NCI-H82 (cell line): ENCODE measurements around the gene EPB41L4A.
A peak's percentile ranks its signal among the peaks of the same experiment; 100 is the strongest.
"Not testable (repeated sequence)": the region's sequence is repeated elsewhere in the genome, so short reads cannot be mapped to it uniquely, and the experiment has no call there.

ENCODE experiments used
- DNase-seq: peaks from one replicate; lab custom pipeline; 2025; lab: John Stamatoyannopoulos, UW

Gene EPB41L4A

GRCh38 chr5:112253478-112254250, 165.4 kb downstream of the EPB41L4A start:
- DNase-seq: no peak

DNA sequence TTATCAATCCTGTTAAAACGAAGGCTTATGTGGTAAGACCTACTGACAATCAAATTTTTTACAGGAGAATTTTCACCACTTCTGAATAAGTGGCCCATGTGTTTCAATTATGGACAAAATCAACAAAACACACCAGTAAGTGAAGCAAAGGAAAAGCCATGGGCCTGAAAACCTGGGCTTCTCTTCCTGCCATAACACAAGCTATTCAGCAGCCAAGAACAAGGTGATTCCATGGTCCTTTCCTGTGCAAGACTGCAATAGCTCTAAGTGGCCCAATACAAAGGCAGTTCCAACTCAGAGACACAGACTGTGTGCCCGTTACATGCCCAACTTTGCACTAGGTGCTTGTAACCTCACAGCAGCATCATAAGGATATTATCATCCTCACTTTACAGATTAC, 168.5 kb downstream of the EPB41L4A start:
- DNase-seq: no peak

DNA sequence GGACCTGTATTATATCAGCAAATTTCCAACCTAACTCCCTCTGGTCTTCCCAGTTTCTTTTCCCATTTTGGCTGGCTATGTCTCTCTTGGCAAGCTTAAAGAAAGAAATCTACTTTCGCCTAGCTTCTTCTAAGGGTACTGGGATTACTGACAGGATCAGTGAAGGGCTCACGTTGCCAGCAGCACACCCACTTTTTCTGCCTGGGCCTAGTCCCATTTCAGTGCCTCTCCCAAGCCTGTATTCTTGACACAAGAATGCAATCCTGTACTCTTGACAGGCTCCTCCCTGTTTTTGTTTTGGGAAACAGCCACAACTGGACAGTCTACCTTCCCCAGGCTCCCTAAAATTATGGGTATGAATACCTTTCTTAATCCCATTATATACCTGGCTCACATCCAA, 170.5 kb downstream of the EPB41L4A start:
- peak; percentile 9 for DNase-seq

GRCh38 chr5:112247960-112248359, 171.1 kb downstream of the EPB41L4A start:
- DNase-seq: no peak

DNA sequence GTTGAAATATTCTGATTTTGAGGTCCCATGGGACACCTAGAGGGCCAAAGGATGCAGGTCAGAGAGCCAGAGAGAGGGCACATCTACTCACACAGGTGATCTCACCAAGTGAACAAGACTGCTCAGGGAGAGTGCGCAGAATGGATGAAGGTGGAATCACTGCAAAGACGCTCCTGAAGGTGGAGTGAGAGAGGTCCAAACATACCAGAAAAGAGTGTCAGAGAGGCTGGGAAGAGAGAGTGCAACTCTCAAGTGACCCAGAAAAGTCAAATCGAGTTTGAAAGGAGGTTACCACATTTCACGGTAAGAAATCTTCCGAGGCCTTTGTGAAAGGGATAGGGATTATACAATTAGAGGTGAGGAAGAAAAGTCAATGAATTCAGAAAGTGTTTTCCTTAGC, 173.4 kb downstream of the EPB41L4A start:
- no peak for DNase-seq

GRCh38 chr5:112239996-112240395, 179.1 kb downstream of the EPB41L4A start:
- no peak for DNase-seq

DNA sequence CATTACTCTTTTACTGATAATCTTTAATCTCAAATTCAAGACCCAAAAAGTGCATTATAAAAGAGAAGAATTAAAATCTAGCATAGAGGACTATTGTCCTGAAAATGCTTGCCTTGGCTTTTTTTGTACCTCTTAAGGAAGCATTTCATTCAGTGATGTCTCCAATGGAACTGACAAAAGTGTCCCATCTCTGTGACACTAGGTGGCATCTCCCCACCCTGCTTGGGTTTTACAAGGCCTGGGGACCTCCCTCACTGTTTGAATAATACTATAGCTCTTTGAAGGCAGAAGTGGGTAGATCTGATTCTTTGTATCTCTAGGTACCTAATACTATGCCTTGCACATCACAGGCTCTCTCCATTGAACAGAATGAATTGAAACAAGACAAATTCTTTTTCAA, 180.6 kb downstream of the EPB41L4A start:
- DNase-seq: peak; percentile 37

DNA sequence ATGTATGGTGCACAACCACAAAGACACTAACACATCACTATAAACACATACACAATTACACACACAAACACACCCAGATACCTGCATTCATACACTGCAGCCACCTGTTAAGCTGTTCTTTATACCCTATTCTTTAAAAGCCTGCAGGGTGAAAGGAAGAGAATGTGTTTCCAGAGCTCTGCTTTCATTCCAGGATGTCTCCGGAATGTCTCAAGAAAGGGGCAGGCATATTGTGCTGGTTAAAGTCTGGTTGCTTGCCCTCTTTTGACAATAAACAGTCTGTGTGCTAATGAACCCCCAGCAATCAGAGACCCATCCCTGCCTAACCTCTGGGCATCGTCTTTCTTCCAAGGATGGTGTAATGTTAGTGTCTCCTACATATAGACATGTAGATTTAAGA, 181.6 kb downstream of the EPB41L4A start:
- DNase-seq: no peak

GRCh38 chr5:112234000-112234399, 185.1 kb downstream of the EPB41L4A start:
- no peak for DNase-seq

GRCh38 chr5:112232667-112233066, 186.4 kb downstream of the EPB41L4A start:
- DNase-seq: no peak

DNA sequence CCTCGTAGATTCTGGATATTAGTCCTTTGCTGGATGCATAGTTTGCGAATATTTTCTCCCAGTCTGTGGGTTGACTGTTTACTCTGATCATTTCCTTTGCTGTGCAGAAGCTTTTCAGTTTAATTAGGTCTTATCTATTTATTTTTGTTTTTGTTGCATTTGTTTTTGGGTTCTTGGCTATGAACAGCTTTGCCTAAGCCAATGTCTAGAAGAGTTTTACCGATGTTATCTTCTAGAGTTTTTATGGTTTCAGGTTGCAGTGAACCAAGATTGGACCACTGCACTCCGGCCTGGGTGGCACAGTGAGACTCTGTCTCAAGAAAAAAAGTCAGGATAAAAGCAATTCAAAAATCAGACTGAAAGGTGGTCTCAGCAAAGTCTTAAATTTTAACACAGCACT, 188.5 kb downstream of the EPB41L4A start:
- DNase-seq: no peak

DNA sequence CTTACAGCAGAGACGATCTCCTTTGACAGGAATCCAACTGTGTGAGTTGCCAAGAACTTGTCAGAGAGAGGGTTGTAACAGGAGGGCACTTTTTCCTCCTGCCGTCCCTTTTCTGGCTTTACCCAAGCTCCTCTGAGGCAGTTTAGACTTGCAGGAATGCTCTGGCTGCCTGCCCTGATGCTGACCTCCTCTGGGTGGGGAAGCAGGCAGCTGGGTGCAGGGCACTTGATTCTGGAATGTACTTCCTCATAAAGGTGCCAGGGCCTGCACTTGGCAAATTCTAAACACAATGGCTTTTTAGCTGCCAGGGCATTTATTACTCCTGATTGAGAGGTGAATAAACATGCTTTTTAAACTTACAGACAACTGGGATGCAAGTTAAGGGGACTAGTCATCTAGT, 190.4 kb downstream of the EPB41L4A start:
- DNase-seq: no peak

- no peak for DNase-seq
Measured at GRCh38 chr5:112227911-112228631, 191.0 kb downstream of the EPB41L4A start.

- no peak for DNase-seq
Measured at GRCh38 chr5:112226215-112226614, 192.9 kb downstream of the EPB41L4A start.

DNA sequence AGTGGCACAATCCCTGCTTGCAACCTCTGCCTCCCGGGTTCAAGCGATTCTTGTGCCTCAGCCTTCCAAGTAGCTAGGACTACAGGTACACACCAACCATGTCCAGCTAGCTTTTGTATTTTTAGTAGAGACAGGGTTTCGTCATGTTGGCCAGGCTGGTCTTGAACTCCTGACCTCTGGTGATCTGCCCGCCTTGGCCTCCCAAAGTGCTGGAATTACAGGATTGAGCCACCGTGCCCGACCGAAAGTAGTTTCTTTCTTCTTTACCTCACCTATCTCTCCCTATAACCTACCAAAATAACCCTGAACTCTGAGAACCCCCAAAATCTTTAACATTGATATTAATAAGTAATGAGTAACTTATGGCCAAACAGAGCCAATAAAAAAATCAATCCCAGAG, 196.1 kb downstream of the EPB41L4A start:
- DNase-seq: not testable (repeated sequence)

- DNase-seq: no peak
Measured at GRCh38 chr5:112221128-112221527, 197.9 kb downstream of the EPB41L4A start.

DNA sequence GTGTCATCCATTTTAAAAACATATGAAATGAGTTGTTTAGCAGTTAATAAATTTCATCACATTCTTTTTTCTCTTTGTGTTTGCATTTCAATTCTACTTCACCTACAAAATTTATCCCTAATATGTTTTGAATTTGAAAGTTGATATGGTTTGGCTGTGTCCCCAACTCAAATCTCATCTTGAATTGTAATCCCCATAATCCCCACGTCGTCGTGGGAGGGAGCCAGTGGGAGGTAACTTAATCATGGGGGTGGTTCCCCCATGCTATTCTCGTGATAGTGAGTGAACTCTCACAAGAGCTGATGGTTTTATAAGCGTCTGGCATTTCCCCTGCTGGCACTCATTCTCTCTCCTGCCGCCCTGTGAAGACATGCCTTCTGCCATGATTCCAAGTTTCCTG, 200.1 kb downstream of the EPB41L4A start:
- peak; percentile 45 for DNase-seq

- DNase-seq: no peak
Measured at GRCh38 chr5:112217843-112218579, 201.1 kb downstream of the EPB41L4A start.

DNA sequence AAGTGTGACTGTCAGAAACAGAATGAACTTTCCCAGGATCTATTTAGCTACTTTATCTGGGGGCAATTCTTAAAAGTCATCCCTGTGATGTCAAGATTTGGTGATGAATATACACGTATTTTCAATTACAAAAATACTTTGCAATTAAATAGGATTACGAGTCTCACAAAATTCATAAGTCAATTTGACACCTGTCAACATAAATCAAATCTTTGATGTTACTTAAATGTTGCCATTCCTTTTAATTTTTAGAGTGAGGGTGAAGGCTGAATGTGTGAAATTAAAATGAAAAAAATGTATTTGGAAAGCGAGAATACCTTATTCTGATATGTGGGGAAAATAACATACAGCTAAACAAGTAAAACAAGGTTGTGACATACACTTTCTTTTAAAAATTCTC, 202.9 kb downstream of the EPB41L4A start:
- DNase-seq: no peak

DNA sequence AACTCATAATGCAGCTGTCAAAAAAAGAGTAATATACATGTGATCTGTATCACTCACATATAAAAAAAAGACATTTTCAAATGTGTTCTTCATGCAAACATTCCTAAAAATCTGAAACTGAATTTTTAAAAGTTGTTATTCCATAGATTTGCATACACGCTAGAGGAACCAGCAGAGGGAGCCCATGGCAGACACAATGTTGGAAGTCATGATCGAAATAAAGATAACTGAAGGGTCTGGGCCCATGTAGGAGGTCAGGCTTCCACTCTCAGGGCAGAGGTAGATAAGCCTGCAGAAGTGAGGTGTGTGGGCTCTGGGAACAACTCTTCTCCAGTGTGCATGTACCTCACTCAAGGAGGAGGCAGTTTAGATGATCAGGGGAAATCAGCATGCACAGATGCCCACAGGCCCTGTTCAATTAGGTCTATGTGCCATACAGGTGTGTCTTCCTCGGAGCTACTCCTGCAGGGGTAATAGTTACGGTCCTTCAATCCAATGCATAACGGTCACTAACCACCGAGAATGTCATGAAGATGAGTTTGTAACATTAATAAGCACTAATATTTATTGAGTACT, 208.6 kb downstream of the EPB41L4A start:
- peak; percentile 61 for DNase-seq

DNA sequence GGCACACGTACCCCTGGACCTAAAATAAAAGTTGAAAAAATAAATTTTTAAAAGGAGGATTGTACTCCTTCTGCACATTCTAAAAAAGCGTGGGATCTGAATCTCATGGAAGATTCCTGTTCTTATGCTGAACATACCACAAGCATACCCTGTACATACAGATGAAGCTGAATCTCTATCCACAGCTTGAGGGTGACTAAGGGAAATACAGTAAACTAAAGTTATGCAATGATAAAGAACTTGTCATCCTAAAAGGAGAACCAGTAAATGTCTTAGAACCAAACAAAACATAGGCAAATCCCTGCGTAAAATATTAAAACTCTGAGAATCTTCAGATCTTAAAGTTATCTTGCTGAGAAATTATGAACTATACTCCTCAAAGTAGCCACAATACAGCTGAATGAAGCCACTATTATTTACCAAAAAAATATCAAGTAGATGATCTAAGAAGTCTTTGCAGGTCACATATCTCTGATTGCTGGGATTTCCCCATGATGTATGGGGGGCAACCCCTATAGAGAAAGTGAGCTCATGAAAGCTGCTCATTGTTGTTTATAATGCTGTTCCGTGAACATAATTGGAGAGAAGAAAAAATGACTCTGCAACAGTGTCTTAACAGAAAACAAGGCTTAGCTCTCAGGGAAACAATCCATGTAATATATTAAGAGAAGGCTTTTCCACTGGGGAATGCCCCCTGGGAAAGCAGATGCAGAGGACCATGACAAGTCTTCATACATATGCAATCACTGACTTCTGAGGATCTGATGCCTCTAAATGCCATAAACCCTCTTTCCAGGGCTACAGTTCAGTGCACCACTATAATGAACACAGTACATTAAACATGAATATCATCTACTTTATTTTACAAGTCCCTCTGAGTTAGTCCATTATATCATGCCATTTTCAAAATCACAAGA, 210.1 kb downstream of the EPB41L4A start:
- DNase-seq: no peak
